Breast epithelium (tissue), 4 donors: ENCODE data around the gene LBX1. TPM values are rescaled to one million over a fixed set of nuclear protein-coding genes. Genes with fewer than 3 reads are reported as not detected.

Experiments
- DNase-seq, 2 donors: peaks; one replicate each; pipeline ENCODE4 v3.0.0-alpha.2; 2019; ENCODE audit warnings: low spot score in 2 of 2
- H3K27ac ChIP-seq, 2 donors: fragments of 200-600 bp; sonication (generic) in 1 of 2; one replicate each; pipeline ENCODE4 v1.5.1; 2016 to 2019; ENCODE audit warnings: mild to moderate bottlenecking in 1 of 2
- H3K27me3 ChIP-seq, 2 donors: fragments of 200-600 bp; sonication (generic) in 1 of 2; one replicate each; pipeline versions ENCODE4 v1.5.1 to v1.6.0; 2017 to 2019; ENCODE audit warnings: control low read depth in 1 of 2, mild to moderate bottlenecking in 1 of 2
- H3K36me3 ChIP-seq: fragments of 200-600 bp; one replicate; pipeline ENCODE4 v1.5.1; 2019
- H3K4me1 ChIP-seq, 2 donors: fragments of 200-600 bp; sonication (generic); one replicate each; pipeline ENCODE4 v1.5.1; 2016 to 2019; ENCODE audit warnings: control low read depth in 1 of 2
- H3K4me3 ChIP-seq, 3 donors: fragments of 200-600 bp; sonication (generic); 1 replicate in 2 of 3; 2 replicates in 1 of 3; pipeline ENCODE4 v1.5.1; 2016 to 2019; ENCODE audit warnings: mild to moderate bottlenecking in 3 of 3, moderate library complexity in 2 of 3
- H3K9me3 ChIP-seq, 2 donors: fragments of 200-600 bp; sonication (generic) in 1 of 2; one replicate each; pipeline ENCODE4 v1.5.1; 2016 to 2019; ENCODE audit warnings: control low read depth in 1 of 2
- CTCF ChIP-seq, 3 donors: fragments of 450-650 bp; IDR thresholded peaks; one replicate each; pipeline ENCODE4 v1.5.1; 2016 to 2017; ENCODE audit warnings: antibody characterized with exemption in 3 of 3, mild to moderate bottlenecking in 3 of 3, moderate library complexity in 3 of 3
- POLR2A ChIP-seq: fragments of 450-650 bp; IDR thresholded peaks from one replicate; pipeline ENCODE4 v1.6.1; 2016; ENCODE audit warnings: antibody characterized with exemption, mild to moderate bottlenecking, moderate library complexity
- POLR2AphosphoS5 ChIP-seq, 3 donors: sonication (generic); formaldehyde crosslinking; IDR thresholded peaks; one replicate each; pipeline ENCODE4 v1.6.1; 2017; ENCODE audit warnings: antibody characterized with exemption in 3 of 3
- intact Hi-C: fragments of 100-400 bp; cut with DNase I; formaldehyde crosslinking; loops from one replicate; pipeline ENCODE4 v1.15.1; 2023; ENCODE audit warnings: low total_unique reads
- total RNA-seq, 3 donors: library from RNA; depleted of rRNA; stranded (reverse); fragments of >200 nt; gene quantifications; one replicate each; pipeline ENCODE4 v1.1.0, GENCODE V29; 2016

The LBX1 gene
- total RNA-seq, 3 donors from 2014 or later = not detected

GRCh38 chr10:101221963-101222531 is 7.2 kb downstream of the LBX1 start:
- H3K4me3 ChIP-seq = peak overlapping the region in 1 of 3 donors; percentile 70
- peaks cover 13 to 100% of the 10 kb centered on the region in 2 donors for H3K27me3 ChIP-seq
- peaks cover 0 to 28% of the 10 kb centered on the region in 2 donors for H3K4me1 ChIP-seq
- H3K36me3 ChIP-seq = no peaks in the 10 kb centered on the region
- no peak overlapping the region for H3K27ac ChIP-seq
- TF ChIP-seq CTCF (IDR thresholded peaks at IDR 0.05) (no peak), POLR2AphosphoS5 (IDR thresholded peaks at IDR 0.05) (no peak), POLR2A (no peak)
- no peak for DNase-seq
- no peaks in the 10 kb centered on the region for H3K9me3 ChIP-seq
- intact Hi-C loops = no loop called here

GRCh38 chr10:101221549-101221948 is 7.7 kb downstream of the LBX1 start:
- H3K36me3 ChIP-seq = no peaks in the 10 kb centered on the region
- no peaks in the 10 kb centered on the region for H3K9me3 ChIP-seq
- H3K4me3 ChIP-seq = no peak overlapping the region
- DNase-seq = no peak
- intact Hi-C loops = no loop called here
- H3K27ac ChIP-seq = no peak overlapping the region
- peaks cover 0 to 28% of the 10 kb centered on the region in 2 donors for H3K4me1 ChIP-seq
- TF ChIP-seq POLR2A (no peak), POLR2AphosphoS5 (IDR thresholded peaks at IDR 0.05) (no peak), CTCF (IDR thresholded peaks at IDR 0.05) (no peak)
- H3K27me3 ChIP-seq = peaks cover 18 to 100% of the 10 kb centered on the region in 2 donors

- intact Hi-C loops = loop anchor here (10.0 kb wide), 1 partner anchor 345 kb away; no protein-coding TSS in a partner anchor
- Histone ChIP-seq H3K36me3 (no peaks in the 10 kb centered on the region), H3K4me1 (peaks cover 0 to 21% of the 10 kb centered on the region in 2 donors), H3K27ac (no peak overlapping the region), H3K9me3 (no peaks in the 10 kb centered on the region), H3K27me3 (peaks cover 18 to 100% of the 10 kb centered on the region in 2 donors), H3K4me3 (no peak overlapping the region)
- no peak for DNase-seq
- TF ChIP-seq CTCF (IDR thresholded peaks at IDR 0.05) = no peak
- TF ChIP-seq POLR2A = no peak
- no peak for TF ChIP-seq POLR2AphosphoS5 (IDR thresholded peaks at IDR 0.05)
These were observed 9.3 kb downstream of the LBX1 start for GRCh38 chr10:101219946-101220451.

GRCh38 chr10:101219139-101219945 is 9.9 kb downstream of the LBX1 start:
- peaks cover 0 to 17% of the 10 kb centered on the region in 2 donors for H3K4me1 ChIP-seq

More at GRCh38 chr10:101219139-101219945, 9.9 kb downstream of the LBX1 start:
- Histone ChIP-seq H3K4me3 (no peak overlapping the region), H3K36me3 (no peaks in the 10 kb centered on the region), H3K27me3 (peaks cover 13 to 100% of the 10 kb centered on the region in 2 donors), H3K9me3 (no peaks in the 10 kb centered on the region), H3K27ac (no peak overlapping the region)
- TF ChIP-seq POLR2AphosphoS5 (IDR thresholded peaks at IDR 0.05) (no peak), POLR2A (no peak), CTCF (IDR thresholded peaks at IDR 0.05) (no peak)
- intact Hi-C loops = loop anchor here (10.0 kb wide), 1 partner anchor 345 kb away; no protein-coding TSS in a partner anchor
- no peak for DNase-seq
